Activated CD4-positive, alpha-beta T cell treated with anti-CD3 and anti-CD28 coated beads, Interleukin-2, amount 50 U/mL, for 16 hours (primary cell): ENCODE measurements around the gene SNF8.

Experiments
- DNase-seq: peaks from one replicate; pipeline ENCODE4 v3.0.0-alpha.2; 2020

The SNF8 gene

GRCh38 chr17:48928876-48929811 is 15.5 kb downstream of the SNF8 start:
- DNase-seq = no peak

- DNase-seq = no peak
Measured at GRCh38 chr17:48927978-48928745, 16.5 kb downstream of the SNF8 start.

GRCh38 chr17:48925991-48926342 is 18.7 kb downstream of the SNF8 start:
- DNase-seq = no peak

- no peak for DNase-seq
Measured at GRCh38 chr17:48925251-48925990, 19.2 kb downstream of the SNF8 start.

- DNase-seq = peak; percentile 92
Measured at GRCh38 chr17:48915459-48916282, 29.0 kb downstream of the SNF8 start.

GRCh38 chr17:48912476-48912875 is 32.2 kb downstream of the SNF8 start:
- DNase-seq = no peak

- no peak for DNase-seq
Measured at GRCh38 chr17:48910370-48910769, 34.3 kb downstream of the SNF8 start.

- peak; percentile 48 for DNase-seq
Measured at GRCh38 chr17:48909783-48910182, 34.9 kb downstream of the SNF8 start.

GRCh38 chr17:48908853-48909394 is 35.7 kb downstream of the SNF8 start:
- peak; percentile 97 for DNase-seq

- peak; percentile 94 for DNase-seq
Measured at GRCh38 chr17:48908047-48908843, 36.4 kb downstream of the SNF8 start, which contains the start of gene UBE2Z. TSS of gene UBE2Z (plus strand) at chr17:48908407. CDS start at chr17:48908504, 97 bp downstream.

- DNase-seq = peak; percentile 36
Measured at GRCh38 chr17:48907713-48908046, 37.0 kb downstream of the SNF8 start.

- DNase-seq = no peak
Measured at GRCh38 chr17:48905987-48906515, 38.6 kb downstream of the SNF8 start.

GRCh38 chr17:48904428-48904827 is 40.2 kb downstream of the SNF8 start:
- DNase-seq = no peak

- no peak for DNase-seq
Measured at GRCh38 chr17:48903401-48903800, 41.2 kb downstream of the SNF8 start.

- DNase-seq = no peak
Measured at GRCh38 chr17:48901241-48901640, 43.4 kb downstream of the SNF8 start.

- no peak for DNase-seq
Measured at GRCh38 chr17:48894886-48895285, 49.8 kb downstream of the SNF8 start.

- peak; percentile 29 for DNase-seq
Measured at GRCh38 chr17:48893646-48894508, 50.8 kb downstream of the SNF8 start.

- DNase-seq = no peak
Measured at GRCh38 chr17:48892940-48893645, 51.5 kb downstream of the SNF8 start.

- no peak for DNase-seq
Measured at GRCh38 chr17:48890086-48890485, 54.6 kb downstream of the SNF8 start.
